Activated naive CD4-positive, alpha-beta T cell treated with Interleukin-2 at 50 U/mL for 16 hours (primary cell): ENCODE results near the gene CBARP.
A peak's percentile ranks its signal among the peaks of the same experiment; 100 is the strongest.

Source experiments
- DNase-seq: peaks from one replicate; pipeline ENCODE4 v3.0.0-alpha.2; 2020

CBARP gene

GRCh38 chr19:1262623-1263123 lies 24.9 kb upstream of the CBARP start:
- no peak for DNase-seq

- peak; percentile 40 for DNase-seq
Observed at GRCh38 chr19:1261798-1262622, 24.2 kb upstream of the CBARP start.

- no peak for DNase-seq
Observed at GRCh38 chr19:1261538-1261797, 23.7 kb upstream of the CBARP start.

GRCh38 chr19:1260749-1261537 lies 23.1 kb upstream of the CBARP start:
- DNase-seq, result peak; percentile 97

- DNase-seq, result peak; percentile 58
Observed at GRCh38 chr19:1259876-1260748, 22.3 kb upstream of the CBARP start.

- DNase-seq, result peak; percentile 73
Observed at GRCh38 chr19:1259206-1259875, 21.5 kb upstream of the CBARP start.

- no peak for DNase-seq
Observed at GRCh38 chr19:1258707-1259205, 21.0 kb upstream of the CBARP start.

GRCh38 chr19:1258163-1258492 lies 20.3 kb upstream of the CBARP start:
- no peak for DNase-seq

GRCh38 chr19:1257475-1258162 lies 19.8 kb upstream of the CBARP start:
- DNase-seq, result no peak

GRCh38 chr19:1256646-1257474 lies 19.1 kb upstream of the CBARP start:
- DNase-seq, result no peak

GRCh38 chr19:1255186-1256161 lies 17.7 kb upstream of the CBARP start:
- no peak for DNase-seq

- no peak for DNase-seq
Observed at GRCh38 chr19:1254530-1255185, 16.9 kb upstream of the CBARP start.

- DNase-seq, result no peak
Observed at GRCh38 chr19:1254081-1254527, 16.3 kb upstream of the CBARP start.

- DNase-seq, result no peak
Observed at GRCh38 chr19:1253514-1254080, 15.8 kb upstream of the CBARP start.

- peak; percentile 70 for DNase-seq
Observed at GRCh38 chr19:1252821-1253513, 15.2 kb upstream of the CBARP start.

- DNase-seq, result peak; percentile 59
Observed at GRCh38 chr19:1252221-1252820, 14.5 kb upstream of the CBARP start.
